ENCODE data around the gene HABP2.

HABP2 gene

DNA sequence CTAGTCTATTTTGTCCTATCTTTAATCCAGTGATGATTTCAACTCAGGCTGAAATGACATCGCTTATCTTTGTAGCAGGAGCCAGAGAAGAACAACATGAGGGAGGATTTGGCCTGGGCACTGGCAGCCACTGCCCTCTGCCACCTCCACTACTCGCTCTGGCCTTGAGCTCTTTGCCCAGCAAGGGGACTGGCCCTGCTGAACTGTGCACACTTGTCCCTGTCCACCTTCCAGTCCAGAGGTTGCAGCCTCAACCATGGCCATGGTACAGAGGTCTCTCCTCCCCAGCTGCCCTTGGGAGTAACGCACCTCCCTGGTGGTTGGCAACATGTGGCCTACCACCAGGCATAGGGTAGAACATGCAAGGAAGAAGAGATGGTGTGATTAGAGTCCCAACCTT lies 8.4 kb downstream of the HABP2 start:
- Mint-ChIP-seq H3K27ac (no peak overlapping the region), H3K9me3 (no peaks in the 10 kb centered on the region), H3K27me3 (peaks cover 34% of the 10 kb centered on the region), H3K4me3 (no peak overlapping the region), H3K4me1 (peaks cover 14% of the 10 kb centered on the region)
- ATAC-seq (peak; percentile 14), DNase-seq (no peak)

DNA sequence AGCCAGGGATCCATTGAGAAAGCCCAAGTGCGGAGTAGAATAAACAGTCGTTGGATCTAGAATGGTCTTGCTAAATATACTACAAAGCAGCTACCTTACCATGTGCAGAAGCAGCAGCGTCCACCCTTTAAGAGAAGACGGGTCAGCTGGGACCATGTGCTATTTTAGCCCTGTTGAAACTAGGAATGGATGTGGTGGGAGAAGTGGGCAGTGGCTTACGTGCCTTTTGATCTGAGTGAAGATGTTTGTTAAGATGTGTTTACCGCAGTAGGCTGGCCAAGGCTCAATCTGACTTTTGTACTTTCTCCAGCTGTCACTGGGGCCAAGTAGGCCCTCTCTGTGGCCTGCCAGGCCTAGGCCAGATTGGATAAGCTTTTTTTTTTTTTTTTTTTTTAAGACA lies 9.2 kb downstream of the HABP2 start:
- Mint-ChIP-seq H3K27me3 (peaks cover 30% of the 10 kb centered on the region), H3K27ac (no peak overlapping the region), H3K4me3 (no peak overlapping the region), H3K9me3 (no peaks in the 10 kb centered on the region), H3K4me1 (peaks cover 14% of the 10 kb centered on the region)
- ATAC-seq (no peak), DNase-seq (no peak)

DNA sequence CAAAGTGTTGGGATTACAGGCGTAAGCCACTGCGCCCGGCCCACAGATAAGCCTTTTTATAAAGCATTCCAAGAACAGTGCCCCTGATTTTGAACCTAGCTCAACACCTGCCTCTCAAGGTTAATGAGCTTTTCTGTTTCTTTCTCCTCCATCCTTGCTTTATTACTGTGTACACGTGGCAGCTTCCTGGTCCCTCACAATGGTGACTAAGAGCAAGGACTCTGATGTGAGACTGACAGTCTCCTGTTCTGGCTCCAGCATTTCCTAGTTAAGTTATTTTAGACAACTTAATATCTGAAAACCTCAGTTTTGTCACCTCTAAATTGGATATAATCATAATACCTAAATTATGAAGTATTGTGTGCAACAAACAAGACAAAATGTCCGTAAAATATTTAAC lies 9.9 kb downstream of the HABP2 start:
- no peak for DNase-seq
- H3K9me3 Mint-ChIP-seq: no peaks in the 10 kb centered on the region
- peak overlapping the region in 1 of 2 donors; percentile 2 for H3K27ac Mint-ChIP-seq
- no peak overlapping the region for H3K4me3 Mint-ChIP-seq
- no peak for ATAC-seq
- peaks cover 10% of the 10 kb centered on the region for H3K4me1 Mint-ChIP-seq
- H3K27me3 Mint-ChIP-seq: peaks cover 23% of the 10 kb centered on the region

DNA sequence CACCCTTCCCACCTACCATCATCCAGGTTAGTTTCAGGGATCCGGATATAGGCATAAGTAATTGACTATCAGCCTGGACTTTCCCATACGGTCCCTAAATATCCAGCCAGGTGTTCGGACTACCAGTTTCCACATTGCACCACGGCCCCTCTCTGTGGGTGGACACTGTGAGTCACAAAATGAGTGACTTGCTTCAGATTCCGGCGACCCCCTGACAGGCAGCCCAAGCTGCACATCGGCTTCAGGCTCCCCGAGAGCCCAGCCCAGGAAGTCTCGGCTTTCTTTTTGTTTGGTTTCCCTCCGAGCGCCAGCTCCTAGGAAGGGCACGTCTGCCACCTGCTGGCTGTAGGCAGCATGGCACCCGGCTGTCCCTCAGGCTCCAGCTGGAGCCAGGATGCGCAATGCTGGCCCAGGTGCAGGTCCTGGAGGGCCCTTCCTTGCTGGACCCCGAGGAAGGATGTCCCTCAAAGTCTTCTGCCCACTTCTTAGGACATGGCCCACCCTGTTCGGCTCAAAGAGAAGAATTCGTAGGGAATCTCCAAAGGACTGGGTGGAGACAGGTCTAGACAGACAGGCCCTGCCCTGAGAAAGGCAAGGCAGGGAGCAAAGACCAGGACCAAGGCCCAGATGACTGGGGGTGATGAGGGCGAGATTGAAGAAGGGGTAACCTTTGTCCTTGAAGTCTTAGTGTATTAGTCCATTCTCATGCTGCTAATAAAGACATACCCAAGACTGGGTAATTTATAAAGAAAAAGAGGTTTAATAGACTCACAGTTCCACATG lies 10.6 kb downstream of the HABP2 start:
- Mint-ChIP-seq H3K9me3 (no peaks in the 10 kb centered on the region), H3K4me1 (peaks cover 8% of the 10 kb centered on the region), H3K27me3 (peaks cover 15% of the 10 kb centered on the region), H3K4me3 (peak overlapping the region; percentile 80 to 81), H3K27ac (no peak overlapping the region)
- ATAC-seq (peak; percentile 86), DNase-seq (peak; percentile 71 to 73)

DNA sequence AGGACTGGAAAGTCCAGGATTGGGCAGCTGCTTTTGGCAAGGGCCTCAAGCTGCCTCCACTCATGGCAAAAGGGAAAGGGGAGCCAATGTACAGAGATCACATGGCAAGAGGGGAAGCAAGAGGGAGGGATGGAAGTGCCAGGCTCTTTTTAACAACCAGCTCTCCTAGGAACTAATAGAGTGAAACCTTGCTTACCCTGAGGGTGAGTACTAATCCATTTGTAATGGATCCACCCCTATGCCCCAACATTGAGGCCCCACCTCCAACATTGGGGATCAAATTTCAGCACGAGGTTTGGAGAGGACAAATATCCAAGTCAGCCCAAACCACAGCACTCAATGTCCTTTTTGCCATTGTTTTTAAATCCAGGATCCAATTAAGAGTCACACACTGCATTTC lies 12.5 kb downstream of the HABP2 start:
- ATAC-seq (no peak), DNase-seq (no peak)
- Mint-ChIP-seq H3K4me1 (peaks cover 8% of the 10 kb centered on the region), H3K27ac (no peak overlapping the region), H3K27me3 (no peaks in the 10 kb centered on the region), H3K9me3 (no peaks in the 10 kb centered on the region), H3K4me3 (no peak overlapping the region)

DNA sequence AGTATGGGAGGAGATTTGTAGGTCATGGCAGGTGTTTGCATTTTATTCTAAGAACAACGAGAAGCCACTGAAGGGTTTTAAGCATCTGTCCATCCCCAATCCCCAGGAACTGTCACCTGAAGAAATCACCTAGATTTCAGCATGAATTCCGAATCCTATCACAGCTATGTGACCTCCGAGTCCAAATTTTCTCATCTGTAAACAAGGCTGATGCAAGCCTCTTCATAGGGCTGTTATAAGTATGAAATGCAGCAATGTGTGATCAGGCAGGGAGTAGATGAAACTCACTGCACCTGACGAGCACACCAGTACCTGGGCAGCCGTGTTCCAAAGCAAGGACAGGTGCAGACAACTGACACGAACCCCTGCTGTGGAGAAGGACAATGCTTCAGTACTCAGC lies 14.0 kb downstream of the HABP2 start:
- H3K4me3 Mint-ChIP-seq: no peak overlapping the region
- H3K27me3 Mint-ChIP-seq: no peaks in the 10 kb centered on the region
- peaks cover 8% of the 10 kb centered on the region for H3K4me1 Mint-ChIP-seq
- ATAC-seq (no peak), DNase-seq (no peak)
- no peaks in the 10 kb centered on the region for H3K9me3 Mint-ChIP-seq
- no peak overlapping the region for H3K27ac Mint-ChIP-seq

DNA sequence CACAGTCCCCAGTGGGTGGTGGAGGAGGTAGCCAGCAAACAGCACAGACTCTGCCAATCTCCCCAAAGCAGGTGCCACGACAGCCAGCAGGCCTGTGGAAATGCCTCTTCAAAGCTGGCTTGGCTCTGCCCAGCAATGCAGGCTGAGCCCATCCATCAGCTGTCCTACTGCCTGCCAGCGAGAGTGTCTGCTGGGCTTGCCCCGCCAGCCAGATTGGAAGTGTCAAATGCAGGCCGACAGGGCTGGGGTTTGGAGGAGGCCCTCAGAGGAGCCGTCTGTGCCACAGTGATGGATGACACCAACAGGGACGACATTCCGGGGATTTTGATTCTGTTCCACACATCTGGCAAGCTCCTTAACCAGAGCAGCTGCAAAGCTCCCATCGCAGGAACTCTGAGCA lies 16.7 kb downstream of the HABP2 start:
- no peak overlapping the region for H3K4me3 Mint-ChIP-seq
- H3K9me3 Mint-ChIP-seq: no peaks in the 10 kb centered on the region
- peak overlapping the region in 1 of 2 donors; percentile 23 for H3K27ac Mint-ChIP-seq
- no peaks in the 10 kb centered on the region for H3K4me1 Mint-ChIP-seq
- DNase-seq (no peak), ATAC-seq (no peak)
- H3K27me3 Mint-ChIP-seq: no peaks in the 10 kb centered on the region

DNA sequence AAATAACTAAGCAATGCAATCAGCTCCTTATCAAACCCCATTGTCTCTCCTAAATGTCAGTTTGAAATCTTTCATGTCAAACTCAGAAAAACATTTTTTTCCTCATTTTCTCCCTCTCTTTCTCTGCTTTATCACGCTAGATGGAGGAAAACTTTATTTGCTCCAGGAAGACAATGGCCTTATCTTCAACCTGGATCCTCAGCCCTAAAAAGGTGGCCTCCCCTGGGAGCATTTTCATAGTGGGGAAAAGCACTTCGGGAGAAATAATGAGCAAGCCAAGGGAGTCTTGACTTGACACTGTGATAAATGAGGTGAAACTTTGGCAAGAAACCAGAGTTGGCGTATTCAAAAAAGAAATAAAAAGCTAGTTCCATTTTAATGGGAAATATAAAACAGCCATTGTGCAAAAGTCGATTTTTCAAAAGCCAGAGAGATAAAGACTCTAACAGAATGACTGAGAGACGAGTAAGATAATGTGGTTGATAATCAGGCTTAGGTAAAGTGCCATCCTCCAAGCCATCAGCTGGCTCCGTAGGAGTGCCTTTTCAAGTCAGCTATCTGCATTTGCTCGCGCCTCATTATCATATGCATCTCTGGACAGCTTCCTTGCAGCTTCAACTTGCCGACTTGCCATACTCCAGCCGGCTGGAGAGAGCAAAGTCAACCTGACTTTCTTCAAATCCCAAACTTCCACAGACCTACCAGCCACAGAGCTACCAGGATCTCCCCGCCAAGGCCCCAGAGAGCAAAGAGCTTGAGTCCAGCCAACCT lies 19.9 kb downstream of the HABP2 start:
- DNase-seq (no peak), ATAC-seq (no peak)
- no peaks in the 10 kb centered on the region for H3K4me1 Mint-ChIP-seq
- no peak overlapping the region for H3K4me3 Mint-ChIP-seq
- H3K27ac Mint-ChIP-seq: no peak overlapping the region
- H3K9me3 Mint-ChIP-seq: no peaks in the 10 kb centered on the region
- no peaks in the 10 kb centered on the region for H3K27me3 Mint-ChIP-seq

DNA sequence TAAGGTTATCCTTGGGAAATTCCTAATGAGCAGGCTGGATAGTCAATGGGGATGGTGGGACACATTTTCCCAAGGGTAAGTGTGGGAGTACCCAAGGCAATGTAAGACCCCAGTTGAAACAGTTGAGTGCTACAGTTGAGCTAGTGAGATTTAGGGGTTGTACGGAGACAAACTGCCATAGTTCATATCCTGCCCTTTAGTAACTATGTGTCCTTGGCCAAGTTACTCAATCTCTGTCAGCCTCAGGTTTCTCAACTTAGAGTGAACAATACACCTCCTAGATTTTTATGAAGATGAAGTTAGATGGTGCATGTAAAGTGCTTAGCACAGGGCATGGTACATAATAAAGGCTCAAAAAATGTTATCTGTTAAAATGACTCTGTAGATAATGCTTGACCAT lies 20.5 kb downstream of the HABP2 start:
- no peaks in the 10 kb centered on the region for H3K27me3 Mint-ChIP-seq
- ATAC-seq (no peak), DNase-seq (no peak)
- no peak overlapping the region for H3K27ac Mint-ChIP-seq
- no peaks in the 10 kb centered on the region for H3K4me1 Mint-ChIP-seq
- no peaks in the 10 kb centered on the region for H3K9me3 Mint-ChIP-seq
- H3K4me3 Mint-ChIP-seq: no peak overlapping the region

DNA sequence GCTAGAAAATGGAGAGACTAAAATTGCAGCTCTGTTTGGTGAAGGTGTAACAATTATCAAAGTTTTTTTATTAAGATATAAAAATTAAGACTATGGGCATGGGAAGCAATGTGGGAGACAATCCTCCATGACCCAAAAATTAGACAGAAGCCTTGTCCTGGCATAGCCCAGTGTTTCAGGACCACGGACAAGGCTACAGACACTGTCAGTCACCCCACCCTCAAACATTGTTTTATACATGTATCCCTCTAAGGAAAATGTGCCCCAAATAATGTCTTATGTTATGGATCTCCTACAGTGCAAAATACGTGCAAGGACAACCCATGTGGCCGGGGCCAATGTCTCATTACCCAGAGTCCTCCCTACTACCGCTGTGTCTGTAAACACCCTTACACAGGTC lies 24.0 kb downstream of the HABP2 start:
- ATAC-seq: no peak
- DNase-seq: no peak
- H3K9me3 Mint-ChIP-seq: no peaks in the 10 kb centered on the region

DNA sequence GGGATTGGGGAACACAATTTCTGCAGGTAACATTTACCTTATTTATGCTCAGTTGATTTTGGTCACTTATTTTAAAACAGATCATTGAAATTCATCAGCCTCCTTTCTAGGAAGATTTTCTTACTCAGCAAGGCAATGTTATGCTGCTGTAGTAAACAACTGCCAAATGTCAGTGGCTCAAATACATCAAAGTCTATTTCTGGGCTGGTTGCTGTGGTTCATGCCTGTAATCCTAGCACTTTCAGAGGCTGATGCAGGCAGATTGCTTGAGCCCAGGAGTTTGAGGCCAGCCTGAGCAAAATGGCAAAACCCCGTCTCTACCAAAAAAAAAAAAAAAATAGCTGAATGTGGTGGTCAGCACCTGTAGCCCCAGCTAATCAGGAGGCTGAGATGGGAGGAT lies 25.9 kb downstream of the HABP2 start:
- Mint-ChIP-seq H3K27ac (no peak overlapping the region), H3K9me3 (no peaks in the 10 kb centered on the region), H3K27me3 (peaks cover 30% of the 10 kb centered on the region), H3K4me1 (no peaks in the 10 kb centered on the region), H3K4me3 (no peak overlapping the region)
- DNase-seq: no peak
- no peak for ATAC-seq

More for the DNA sequence above, 24.0 kb downstream of the HABP2 start:
- peaks cover 13% of the 10 kb centered on the region for H3K27me3 Mint-ChIP-seq
- no peak overlapping the region for H3K27ac Mint-ChIP-seq
- H3K4me1 Mint-ChIP-seq: no peaks in the 10 kb centered on the region
- no peak overlapping the region for H3K4me3 Mint-ChIP-seq

DNA sequence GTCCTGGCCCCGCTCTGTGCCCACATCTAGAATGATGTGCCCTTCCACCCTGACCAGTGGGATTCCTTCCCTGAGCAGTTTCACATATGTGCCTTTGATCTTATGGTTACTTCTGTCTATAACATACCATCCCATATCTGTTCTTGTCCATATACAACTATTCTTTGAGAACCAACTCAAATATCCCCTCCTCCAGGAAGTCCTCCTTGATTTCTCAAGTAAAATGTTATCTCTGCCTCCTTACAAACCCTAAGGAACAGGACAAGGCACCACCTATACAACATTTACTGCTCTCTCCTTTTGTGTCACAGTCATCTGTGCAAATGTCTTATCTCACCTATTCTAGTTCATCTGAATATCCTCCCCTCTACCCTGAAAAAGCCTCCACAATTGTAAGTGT lies 28.2 kb downstream of the HABP2 start:
- Mint-ChIP-seq H3K4me3 (no peak overlapping the region), H3K4me1 (peaks cover 3% of the 10 kb centered on the region), H3K27me3 (peaks cover 42% of the 10 kb centered on the region), H3K27ac (no peak overlapping the region), H3K9me3 (no peaks in the 10 kb centered on the region)
- DNase-seq (no peak), ATAC-seq (no peak)

DNA sequence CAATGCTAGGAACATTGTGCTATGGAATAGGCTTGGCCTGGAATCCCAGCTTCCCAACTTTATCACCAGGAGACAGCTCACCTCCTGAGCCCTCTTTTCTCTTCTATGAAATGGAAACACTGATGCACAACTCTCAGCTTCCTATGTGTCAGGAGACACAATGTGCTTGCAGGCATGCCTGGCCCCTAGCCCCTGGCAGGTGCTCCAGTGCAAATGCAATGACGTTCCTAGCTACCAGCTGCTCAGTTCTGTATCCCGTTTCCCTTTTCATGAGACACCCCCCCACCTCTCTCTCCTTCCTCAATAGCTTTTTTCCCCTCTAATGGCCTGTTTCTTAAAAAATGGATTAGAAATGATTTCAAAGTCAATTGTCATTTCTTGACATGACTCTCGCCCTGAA lies 30.7 kb downstream of the HABP2 start:
- peaks cover 6% of the 10 kb centered on the region for H3K4me1 Mint-ChIP-seq
- peaks cover 42% of the 10 kb centered on the region for H3K27me3 Mint-ChIP-seq
- no peak overlapping the region for H3K4me3 Mint-ChIP-seq
- H3K9me3 Mint-ChIP-seq: no peaks in the 10 kb centered on the region
- no peak overlapping the region for H3K27ac Mint-ChIP-seq
- DNase-seq: no peak
- no peak for ATAC-seq

DNA sequence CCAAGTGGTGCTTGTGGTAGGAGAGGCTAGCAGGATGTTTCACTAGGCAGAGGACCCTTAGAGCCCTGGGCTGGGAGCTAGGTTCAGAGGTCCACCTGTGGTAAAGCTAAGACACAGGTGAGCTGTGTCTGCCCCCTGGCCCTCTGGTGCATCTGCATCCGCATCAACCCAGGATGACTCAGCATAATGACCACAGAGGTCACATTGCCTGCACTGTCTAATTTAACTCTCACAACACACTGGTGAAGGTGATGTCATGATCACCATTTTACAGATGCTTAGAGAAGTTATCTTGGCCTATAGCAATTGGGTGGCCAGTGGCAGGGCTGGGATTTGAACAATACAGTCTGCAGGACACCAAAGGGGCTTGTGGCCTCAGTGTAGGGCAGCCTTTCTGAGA lies 33.1 kb downstream of the HABP2 start:
- peak; percentile 42 for ATAC-seq
- Mint-ChIP-seq H3K4me3 (no peak overlapping the region), H3K27ac (peak overlapping the region in 1 of 2 donors; percentile 91), H3K27me3 (peaks cover 38% of the 10 kb centered on the region), H3K4me1 (peaks cover 6% of the 10 kb centered on the region), H3K9me3 (no peaks in the 10 kb centered on the region)
- no peak for DNase-seq

DNA sequence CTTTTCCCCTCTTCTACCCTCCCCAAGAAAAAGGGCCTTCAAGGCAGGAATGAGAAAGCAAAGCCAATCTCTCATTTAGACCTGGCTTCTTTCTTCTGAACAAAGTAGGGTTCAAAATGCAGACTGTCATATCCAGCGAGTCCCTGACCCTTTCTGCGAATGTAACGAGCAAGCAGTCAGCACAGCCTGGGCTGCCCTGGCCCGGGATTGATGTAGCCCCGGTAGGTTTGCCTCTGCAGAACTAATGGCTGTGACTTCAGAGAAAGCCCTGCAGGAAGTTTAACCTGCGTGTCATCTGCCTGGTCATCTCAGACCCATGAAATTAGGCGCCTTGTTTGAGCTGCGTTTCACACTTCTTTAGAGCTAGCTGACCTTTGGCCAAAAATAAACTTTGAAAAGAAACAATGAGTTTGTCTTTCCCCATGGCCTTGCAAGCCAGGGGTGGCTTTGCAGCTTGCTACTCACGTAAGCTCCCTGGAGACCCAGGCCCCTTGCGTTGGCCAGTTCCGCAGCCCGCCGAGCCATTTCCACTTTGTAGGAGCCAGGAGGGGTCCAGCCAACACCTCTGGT lies 36.4 kb downstream of the HABP2 start:
- peaks cover 14% of the 10 kb centered on the region for H3K27me3 Mint-ChIP-seq
- DNase-seq (no peak), ATAC-seq (no peak)
- peaks cover 11% of the 10 kb centered on the region for H3K4me1 Mint-ChIP-seq
- H3K9me3 Mint-ChIP-seq: no peaks in the 10 kb centered on the region
- no peak overlapping the region for H3K27ac Mint-ChIP-seq
- no peak overlapping the region for H3K4me3 Mint-ChIP-seq

DNA sequence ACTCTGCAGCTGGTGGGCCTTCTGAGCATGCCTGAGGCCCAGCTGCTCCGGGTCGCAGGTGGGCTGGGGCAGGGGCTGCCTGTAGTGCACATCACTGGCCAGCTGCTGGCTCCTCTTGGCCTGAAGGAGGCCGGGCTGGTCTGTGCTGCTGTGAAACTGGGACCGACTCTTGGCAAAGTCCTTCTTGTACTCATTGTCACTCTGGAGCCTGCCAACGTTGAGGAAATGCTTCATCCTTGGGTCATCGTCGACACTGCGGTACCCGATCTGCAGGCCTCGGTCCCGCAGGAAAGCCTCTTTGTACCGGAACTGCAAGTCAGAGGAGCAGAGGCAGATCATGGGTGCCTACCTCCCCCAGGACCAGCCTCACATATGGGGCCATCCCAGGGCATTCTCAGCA lies 37.7 kb downstream of the HABP2 start:
- Mint-ChIP-seq H3K9me3 (no peaks in the 10 kb centered on the region), H3K27ac (no peak overlapping the region), H3K27me3 (peaks cover 21% of the 10 kb centered on the region), H3K4me3 (no peak overlapping the region), H3K4me1 (peaks cover 11% of the 10 kb centered on the region)
- ATAC-seq (no peak), DNase-seq (no peak)

Measured in stimulated activated naive CD8-positive, alpha-beta T cell treated with anti-CD3 and anti-CD28 coated beads, Interleukin-15, amount 100 ng/mL, for 72 hours (primary cell).